Measurements from ENCODE around the gene ETNK1.
"Not testable (repeated sequence)": the region's sequence is repeated elsewhere in the genome, so short reads cannot be mapped to it uniquely, and the experiment has no call there.

Gene ETNK1

GRCh38 chr12:22692467-22692866, 67.5 kb downstream of the ETNK1 start:
- not testable (repeated sequence) for DNase-seq

GRCh38 chr12:22692964-22693555, 68.1 kb downstream of the ETNK1 start:
- DNase-seq, result no peak

GRCh38 chr12:22698576-22698975, 73.6 kb downstream of the ETNK1 start:
- DNase-seq, result no peak

- DNase-seq, result not testable (repeated sequence)
Observed at GRCh38 chr12:22699705-22700104, 74.7 kb downstream of the ETNK1 start.

- DNase-seq, result no peak
Observed at GRCh38 chr12:22700106-22700505, 75.1 kb downstream of the ETNK1 start.

- not testable (repeated sequence) for DNase-seq
Observed at GRCh38 chr12:22701216-22701809, 76.3 kb downstream of the ETNK1 start.

GRCh38 chr12:22702690-22703089, 77.7 kb downstream of the ETNK1 start:
- DNase-seq, result no peak

- DNase-seq, result no peak
Observed at GRCh38 chr12:22709292-22709691, 84.3 kb downstream of the ETNK1 start.

- DNase-seq, result no peak
Observed at GRCh38 chr12:22712083-22712482, 87.1 kb downstream of the ETNK1 start.

GRCh38 chr12:22715254-22715653, 90.3 kb downstream of the ETNK1 start:
- no peak for DNase-seq

GRCh38 chr12:22719745-22720144, 94.8 kb downstream of the ETNK1 start:
- no peak for DNase-seq

GRCh38 chr12:22722081-22722480, 97.1 kb downstream of the ETNK1 start:
- no peak for DNase-seq

- no peak for DNase-seq
Observed at GRCh38 chr12:22722779-22723178, 97.8 kb downstream of the ETNK1 start.

GRCh38 chr12:22728987-22729386, 104.0 kb downstream of the ETNK1 start:
- DNase-seq, result no peak

- no peak for DNase-seq
Observed at GRCh38 chr12:22729431-22729956, 104.5 kb downstream of the ETNK1 start.

GRCh38 chr12:22729957-22730443, 105.0 kb downstream of the ETNK1 start:
- no peak for DNase-seq

GRCh38 chr12:22731236-22731635, 106.3 kb downstream of the ETNK1 start:
- DNase-seq, result no peak

- no peak for DNase-seq
Observed at GRCh38 chr12:22733756-22734155, 108.8 kb downstream of the ETNK1 start.

GRCh38 chr12:22738945-22739344, 114.0 kb downstream of the ETNK1 start:
- DNase-seq, result no peak

Measured in NK-92 treated with Interleukin-12 subunit alpha and Interleukin-12 subunit beta, amount 100 ng/mL, for 24 hours (cell line).